Islet of Langerhans (tissue), 1 donor: Measurements from ENCODE around the gene KIF5A.
"Not testable (repeated sequence)": the region's sequence is repeated elsewhere in the genome, so short reads cannot be mapped to it uniquely, and the experiment has no call there.

Experiments
- FAIRE-seq: peaks from one replicate; lab custom pipeline; 2011; peaks lifted over from hg19 to GRCh38; lab: Jason Lieb, UNC

The KIF5A gene

DNA sequence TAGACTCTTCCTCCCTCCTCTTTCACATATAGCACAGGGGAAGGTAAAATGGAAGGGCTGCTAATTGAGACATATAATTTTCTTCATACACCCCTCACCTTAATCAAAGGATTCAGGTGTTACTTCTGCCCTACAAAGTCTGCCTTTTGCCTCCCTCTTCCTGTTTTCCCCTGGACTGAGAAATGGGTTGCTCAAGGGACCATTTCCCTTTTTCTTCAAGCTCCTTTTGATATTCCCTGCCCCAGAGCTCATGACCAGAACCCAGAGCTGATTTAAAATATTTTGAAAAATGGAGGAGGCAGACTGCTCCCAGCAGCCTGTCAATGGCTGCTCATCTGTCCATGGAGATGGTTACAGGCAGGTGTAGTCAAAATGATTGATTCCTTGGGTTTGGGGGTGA, 34.8 kb downstream of the KIF5A start:
- FAIRE-seq, result no peak

DNA sequence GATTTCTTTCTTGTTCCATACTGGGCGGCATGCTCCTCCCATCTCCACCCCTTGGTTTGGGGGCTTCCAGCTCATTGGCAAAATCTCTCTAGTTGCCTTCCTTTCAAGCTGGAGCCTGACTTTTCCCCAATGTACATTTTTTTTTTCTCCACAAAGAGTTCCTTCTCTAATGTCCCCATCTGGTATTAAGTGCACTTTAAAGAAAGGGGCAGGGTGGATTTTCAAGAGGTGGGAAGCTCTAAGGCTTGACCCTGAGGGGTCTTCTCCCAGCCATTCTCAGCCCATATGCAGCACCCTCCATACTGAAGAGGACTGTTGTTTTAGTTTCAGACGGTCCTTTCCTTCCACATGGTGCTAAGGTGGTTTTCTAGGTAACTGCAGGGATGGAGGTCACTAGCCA, 35.3 kb downstream of the KIF5A start:
- FAIRE-seq, result no peak

DNA sequence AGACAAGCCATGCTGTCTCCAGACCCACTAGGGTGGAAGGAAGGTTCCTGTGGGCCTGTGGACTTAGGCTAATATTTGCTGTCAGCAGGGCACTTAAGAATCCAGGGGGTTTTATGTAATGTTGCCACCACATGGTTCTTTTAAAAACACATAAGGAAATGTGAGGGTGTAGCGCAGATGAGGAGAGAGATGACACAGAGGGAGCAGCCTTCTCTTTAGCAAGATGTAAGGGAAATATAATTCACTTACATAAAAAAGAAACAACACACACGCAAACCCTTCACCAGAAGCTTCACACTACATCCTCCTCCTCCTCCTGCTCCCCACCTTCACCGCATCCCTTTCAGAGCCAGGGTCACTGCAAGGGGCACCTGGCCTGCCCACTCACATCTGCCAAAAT, 36.3 kb downstream of the KIF5A start:
- no peak for FAIRE-seq

DNA sequence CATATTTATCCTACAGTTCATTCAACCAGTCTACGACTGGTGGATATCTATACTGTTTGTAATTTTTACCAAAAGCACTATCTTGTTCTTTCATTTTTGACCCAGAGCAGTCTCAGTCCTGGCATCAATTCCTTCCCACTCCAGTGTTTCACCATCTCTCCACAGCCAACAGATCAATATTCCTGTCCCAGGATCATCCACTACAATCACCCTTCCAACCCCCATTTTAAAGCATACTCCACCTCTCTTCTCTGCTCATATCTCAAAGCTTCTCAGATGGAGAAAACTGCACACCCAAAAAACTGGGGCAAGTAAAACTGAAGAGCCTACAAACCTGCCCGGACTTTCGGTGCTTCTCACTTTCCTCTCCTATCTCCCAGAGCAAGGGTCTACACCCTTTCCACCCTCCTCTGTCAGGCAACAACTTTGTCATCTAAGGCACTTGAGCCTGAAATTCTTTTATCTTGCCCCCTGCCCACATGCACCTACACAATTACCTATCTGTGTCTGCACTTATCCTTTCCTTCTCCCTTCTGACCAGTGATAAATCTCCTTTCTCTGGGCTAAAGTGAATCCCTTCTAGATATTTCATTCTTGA, 37.1 kb downstream of the KIF5A start:
- no peak for FAIRE-seq

DNA sequence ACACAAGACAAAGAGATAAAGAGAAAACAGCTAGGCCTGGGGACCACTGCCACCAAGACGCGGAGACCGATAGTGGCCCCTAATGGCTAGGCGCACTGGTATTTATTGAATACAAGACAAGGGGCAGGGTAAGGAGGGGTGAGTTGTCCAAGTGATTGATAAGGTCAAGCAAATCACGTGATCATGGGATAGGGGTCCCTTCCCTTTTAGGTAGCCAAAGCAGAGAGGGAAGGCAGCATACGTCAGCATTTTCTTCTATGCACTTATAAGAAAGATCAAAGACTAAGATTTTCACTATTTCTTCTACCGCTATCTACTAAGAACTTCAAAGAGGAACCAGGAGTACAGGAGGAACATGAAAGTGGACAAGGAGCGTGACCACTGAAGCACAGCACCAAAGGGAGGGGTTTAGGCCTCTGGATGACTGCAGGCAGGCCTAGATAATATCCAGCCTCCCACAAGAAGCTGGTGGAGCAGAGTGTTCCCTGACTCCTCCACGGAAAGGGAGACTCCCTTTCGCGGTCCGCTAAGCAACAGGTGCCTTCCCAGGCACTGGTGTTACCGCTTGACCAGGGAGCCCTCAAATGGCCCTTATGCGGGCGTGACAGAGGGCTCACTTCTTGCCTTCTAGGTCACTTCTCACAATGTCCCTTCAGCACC, 39.2 kb downstream of the KIF5A start:
- FAIRE-seq, result not testable (repeated sequence)

DNA sequence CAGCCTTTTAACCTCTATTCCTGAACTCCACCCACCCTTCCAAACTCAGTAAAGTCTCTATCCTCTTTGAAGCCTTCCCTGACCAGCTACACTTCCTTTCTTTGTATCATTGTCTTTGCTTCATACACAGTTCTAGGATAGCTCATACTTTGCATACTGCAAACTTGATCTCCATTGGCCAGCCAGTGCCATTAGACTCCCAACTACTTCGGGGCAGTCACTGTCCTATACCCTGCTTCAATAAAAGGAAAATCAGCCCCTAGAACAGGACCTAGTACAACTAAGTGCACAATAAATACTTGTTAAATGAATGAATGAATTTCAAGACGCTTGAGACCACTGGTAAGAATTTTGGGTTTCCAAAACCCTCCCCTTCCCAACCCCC, 40.6 kb downstream of the KIF5A start:
- FAIRE-seq, result no peak

DNA sequence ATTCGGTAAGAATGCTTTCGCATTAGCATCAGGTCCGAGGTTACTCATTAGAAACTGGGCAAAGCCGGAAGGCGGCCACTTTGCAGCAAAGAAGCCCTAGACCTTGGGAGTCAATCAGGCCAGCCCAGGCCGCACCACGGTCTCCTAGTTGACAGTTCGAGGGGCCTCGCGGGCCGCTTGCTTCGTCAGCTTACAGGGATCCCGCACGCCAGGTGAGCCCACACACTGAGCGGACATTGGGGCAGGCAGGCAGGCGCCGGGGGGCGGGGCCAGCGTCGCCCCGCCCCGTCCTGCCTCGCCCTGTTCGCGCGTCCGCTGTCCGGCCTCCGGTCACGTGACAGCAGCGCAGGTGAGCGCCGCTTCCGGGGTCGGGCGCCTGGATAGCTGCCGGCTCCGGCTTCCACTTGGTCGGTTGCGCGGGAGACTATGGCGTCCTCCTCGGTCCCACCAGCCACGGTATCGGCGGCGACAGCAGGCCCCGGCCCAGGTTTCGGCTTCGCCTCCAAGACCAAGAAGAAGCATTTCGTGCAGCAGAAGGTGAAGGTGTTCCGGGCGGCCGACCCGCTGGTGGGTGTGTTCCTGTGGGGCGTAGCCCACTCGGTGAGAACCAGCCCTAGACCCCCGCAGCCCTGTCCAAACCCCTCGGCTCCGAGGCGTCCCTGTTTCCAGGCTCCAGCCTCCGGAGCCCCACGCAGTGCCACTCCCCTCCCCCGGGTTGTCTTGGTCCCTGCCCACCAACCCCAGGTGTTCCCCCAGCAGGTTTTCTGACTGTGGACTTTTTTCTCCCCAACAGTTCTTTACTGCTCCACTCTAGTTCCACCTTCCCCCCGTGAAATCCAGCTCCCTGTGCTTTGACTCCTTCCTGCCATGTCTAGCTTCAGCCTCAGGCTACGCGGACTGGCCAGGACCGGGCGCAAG, 41.3 kb downstream of the KIF5A start, which contains the start of gene PIP4K2C:
TSS of gene PIP4K2C (plus strand) at position 329 of the 918 bp plus-strand sequence. CDS start at position 427, 98 bp downstream.
- no peak for FAIRE-seq

DNA sequence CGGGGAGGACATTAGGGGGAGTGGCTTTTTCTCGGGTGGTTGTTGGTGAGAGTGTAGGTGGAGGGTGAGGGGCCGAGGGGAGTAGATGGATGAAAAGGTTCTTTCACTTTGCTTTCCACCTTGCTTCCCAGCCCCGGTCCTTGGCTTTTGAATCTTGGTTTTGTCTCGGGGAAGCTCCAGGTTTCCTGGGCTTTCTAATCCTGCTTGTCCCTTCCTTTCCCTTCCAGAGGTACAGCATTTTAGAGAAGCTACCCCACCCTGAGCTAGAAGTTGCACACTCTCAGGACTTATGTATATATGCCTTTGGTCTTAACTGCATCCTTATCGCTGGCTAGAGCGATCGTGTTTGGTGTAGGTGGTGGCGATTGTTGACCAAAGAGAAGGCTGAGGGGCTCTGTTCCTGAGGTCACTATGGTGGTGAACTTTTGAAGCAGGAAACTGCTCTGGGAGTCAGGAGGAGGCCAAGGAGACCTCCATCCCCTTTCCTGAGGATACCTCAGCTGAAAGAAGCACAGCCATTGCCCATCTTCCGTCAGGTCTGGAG, 42.0 kb downstream of the KIF5A start:
- FAIRE-seq, result no peak

DNA sequence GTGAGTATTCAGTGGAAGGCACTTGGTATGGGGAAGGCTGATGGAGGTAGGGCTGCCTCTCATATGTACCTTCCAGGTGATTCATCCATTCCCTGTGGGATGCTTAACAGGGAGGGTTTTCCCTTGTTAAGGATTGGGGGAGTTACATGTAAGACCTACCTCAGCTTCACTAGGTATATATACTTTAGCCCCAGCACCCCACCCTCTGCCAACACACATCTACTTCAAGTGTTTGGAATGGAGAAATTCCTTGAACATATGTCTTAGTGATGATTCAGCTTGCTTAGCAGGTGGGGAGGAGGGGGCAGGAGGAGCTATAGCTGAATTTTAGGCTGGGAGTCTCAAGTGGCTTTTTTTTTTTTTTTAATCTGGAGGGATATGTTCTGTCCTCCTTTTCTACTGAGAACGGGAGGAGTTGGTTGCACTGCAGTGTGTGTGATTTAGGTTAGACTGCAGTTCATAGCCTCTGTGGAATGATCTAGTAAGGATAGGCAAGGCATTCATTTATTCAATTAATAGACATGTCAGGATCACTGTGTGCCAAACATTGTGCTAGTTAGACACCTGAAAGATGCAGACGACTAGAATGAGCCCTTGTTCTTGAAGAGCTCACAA, 42.8 kb downstream of the KIF5A start:
- FAIRE-seq, result no peak

DNA sequence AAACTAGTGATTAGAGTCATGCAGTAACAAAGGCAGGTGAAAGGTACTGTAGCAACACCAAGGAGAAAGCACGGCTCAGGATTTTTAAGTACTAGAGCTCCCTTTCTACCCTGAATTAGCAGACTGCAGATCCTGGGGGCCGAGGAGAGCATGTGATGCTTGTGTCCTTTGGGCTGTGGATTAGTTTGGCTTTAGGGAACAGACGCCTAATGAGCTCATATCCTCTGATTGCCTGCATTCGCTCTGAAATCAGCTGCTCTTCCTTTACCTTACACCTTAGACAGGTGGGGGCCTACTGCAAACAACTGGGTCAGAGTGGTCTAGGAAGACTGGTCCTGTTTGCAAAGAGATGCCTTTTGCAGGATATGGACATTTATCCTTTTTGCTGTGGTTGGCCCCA, 43.3 kb downstream of the KIF5A start:
- FAIRE-seq, result no peak

DNA sequence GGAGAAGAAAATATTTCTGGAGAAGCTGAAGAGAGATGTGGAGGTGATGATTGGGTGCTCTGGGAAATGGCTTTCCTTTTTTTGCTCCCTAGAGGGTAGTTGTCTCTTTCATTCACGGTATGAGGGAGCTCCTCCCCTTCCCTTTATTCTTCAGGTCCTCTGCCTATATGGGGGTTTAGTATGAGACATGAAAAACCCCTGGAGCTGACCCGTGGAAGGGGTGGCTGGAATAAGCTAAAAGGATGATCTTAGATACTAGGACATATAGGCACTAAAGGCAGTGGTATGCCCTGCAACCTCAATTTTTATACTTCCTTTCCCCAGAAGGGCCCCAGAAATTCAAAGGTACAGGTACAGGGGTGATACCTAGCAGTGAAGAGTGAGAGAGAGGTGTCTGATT, 50.6 kb downstream of the KIF5A start:
- FAIRE-seq, result no peak

DNA sequence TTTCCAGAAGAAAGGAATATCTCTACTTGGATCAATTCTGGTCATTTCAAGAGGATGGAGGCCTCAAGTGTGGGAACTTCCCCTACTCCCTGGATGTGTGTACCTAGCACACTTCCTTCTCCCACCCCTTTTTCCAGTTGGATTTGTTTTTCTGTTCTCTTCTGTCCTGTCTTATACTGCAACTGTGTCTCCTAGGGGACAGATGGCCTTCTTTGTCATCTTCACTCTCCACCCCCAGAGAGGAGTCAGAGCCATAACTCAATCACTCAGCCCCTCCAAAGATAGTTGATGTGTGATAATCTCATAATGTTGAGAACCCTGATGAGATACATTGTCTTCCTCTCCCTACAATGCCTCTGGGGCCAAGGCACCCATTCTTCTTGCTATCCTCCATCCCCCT, 52.7 kb downstream of the KIF5A start:
- no peak for FAIRE-seq

DNA sequence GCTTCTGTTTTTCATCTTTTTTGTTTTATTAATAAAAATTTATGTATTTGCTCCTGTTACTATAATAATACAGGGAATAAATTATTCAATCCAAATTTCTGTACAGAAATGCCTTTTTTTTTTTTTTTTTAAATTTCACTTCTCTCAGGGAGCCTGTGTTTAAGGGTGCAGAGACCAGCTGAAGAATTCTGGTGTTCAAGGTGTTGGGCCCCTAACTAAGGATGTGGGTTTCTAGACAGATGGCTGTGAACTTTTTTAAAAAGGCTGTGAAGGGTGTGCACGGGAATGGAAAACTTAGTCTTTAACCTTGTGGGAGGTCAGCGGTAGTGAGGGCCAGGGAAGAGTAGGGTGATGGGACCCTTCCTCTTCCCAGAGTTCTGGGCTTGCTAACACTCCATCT, 53.5 kb downstream of the KIF5A start:
- no peak for FAIRE-seq

DNA sequence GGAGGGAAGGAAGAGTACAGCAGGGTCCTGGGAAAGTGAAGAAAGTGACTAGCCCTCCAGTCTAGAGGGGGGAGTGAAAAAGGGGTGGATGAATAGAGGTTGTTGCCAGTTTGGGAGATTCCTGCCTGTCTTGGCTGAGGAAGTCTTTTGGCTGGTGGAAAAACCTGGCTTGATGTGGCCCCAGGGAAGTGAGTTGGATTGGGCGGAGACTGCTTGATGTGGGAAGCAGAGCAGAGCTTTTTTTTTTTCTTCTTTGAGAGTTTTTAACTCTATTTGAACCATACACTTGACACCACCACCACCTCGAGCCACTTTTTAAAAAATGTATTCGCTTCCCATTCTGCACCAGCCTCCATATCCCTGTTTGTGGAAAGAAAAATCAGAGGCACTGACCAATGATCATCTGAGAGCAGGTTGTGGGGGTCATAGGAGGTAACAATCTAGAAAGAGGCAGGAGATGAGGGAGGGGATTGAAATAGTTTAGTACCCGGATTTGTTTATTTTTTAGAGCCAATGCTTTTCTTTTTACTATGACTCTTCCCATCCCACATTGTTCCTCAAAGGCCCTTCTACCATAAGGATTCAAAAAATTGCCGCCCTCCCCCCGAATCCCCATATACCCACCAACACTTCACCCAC, 54.1 kb downstream of the KIF5A start:
- no peak for FAIRE-seq

DNA sequence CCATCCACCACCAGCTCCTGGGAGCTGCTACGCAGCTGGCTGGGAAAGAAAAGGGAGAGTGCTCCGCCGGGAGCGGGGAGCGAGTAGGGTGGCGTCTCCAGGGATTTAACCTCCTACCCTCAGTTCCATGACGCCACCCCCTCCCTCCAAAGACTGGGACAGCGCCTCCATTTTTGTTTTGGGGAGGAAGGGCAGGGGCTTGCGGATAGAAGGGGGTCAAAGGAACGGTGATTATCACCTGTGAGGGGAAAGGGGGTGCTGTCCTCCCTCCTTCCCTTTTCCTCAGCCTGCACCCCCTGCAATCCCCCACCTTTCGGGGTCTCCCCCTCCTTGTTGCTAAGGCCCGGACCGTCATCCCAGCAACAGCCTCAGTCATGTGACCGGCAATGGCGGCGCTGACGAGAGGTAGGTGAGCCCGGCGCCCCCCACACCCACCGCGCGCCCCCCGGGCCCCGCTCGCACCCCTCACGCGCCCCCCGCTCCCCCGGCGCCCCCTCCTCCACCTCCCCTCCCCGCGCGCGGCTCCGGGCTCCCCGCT, 54.7 kb downstream of the KIF5A start, which contains the start of gene DTX3:
TSS of gene DTX3 (plus strand) at position 371 of the 538 bp plus-strand sequence. CDS start 1,694 bp downstream, outside the sequence.
- no peak for FAIRE-seq

DNA sequence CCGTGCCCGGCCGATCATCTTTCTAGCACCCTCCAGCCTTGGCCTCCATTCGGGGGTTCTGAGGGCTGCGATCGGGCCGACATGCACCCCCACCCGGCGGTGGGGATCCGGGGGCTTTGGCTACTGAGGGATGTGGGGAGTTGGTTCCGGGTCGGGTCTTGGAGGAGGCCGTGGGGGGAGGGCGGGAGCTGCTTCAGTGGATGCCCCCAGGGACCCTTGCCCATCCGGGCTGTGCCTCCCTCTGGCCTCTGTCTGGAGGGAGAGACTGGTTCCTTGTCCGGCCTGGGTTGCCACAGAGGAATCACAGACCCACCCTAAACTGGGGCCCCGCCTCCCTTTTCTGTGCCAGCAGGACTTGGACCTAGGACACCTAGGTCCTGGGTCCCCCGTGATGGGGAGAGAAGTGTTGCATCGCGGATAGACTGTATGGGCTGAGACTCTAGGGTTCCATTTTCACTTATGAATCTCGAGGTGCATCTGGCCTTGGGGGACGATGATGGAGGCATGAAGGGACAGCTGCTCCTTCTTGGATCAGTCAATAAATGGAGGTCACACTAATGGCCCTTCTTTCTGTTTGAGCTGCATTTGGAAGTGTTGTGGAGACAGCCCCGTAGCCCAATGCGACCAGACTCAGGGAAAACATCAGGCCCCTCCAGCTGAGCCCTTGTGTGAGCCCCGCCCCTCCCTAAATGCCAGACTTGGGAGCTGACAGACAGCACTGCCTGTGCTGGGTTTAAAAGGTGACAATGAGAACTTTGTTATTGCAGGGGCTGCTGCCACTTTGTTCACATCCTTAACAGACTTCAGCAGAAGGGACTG, 55.4 kb downstream of the KIF5A start:
- FAIRE-seq, result no peak

DNA sequence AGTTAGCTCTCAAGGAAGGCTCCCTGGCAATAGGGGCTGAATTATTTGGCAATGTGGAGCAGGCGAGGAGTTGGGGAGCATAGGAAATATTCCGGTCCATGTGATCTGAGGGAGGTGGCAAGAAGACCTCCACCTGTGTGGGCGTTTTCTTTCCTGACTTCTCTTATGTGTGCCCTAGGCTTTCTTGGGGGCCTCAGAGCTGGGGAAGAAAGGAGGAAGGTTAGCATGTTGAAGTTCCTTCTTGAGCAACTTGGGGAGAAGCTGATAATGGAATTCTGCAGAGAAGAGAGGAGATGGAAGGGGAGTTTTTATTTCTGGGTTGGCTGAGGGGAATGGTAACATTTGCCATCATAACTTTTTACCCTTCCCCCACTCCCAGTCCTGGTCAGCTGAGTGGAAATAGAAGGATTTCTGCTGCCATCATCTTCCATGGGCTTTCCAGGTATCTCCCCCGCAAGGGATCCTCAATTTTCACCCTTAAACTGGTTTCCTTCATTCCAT, 56.0 kb downstream of the KIF5A start:
- FAIRE-seq, result no peak

DNA sequence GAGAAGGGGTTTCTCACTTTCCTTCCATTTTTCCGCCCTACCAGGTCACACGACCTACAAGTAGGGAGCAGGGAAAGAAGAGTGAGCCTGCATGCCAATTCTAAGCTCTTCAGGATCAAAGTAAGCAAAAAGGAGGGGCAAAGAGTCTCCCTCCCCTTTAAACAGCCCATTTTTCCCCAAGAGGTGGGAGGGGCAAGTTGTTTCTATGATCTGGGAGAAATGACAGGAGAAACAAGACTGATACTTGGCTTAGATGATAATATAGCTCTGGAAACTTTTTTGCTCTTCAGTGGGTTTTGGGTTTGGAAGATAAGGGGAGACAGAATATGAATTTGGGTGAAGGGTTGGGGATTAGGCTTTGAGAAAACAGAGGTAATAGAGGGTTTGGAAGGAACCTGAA, 56.6 kb downstream of the KIF5A start:
- FAIRE-seq, result no peak

DNA sequence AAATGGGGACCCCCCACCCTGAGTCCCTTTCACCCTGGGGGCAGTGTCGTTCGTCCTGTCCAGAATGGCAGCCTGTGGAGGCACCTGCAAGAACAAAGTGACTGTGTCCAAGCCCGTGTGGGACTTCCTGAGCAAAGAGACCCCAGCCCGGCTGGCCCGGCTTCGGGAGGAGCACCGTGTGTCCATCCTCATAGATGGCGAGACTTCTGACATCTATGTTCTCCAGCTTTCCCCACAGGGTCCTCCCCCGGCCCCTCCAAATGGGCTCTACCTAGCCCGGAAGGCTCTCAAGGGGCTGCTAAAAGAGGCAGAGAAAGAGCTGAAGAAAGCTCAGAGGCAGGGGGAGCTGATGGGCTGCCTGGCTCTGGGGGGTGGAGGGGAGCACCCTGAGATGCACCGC, 57.0 kb downstream of the KIF5A start:
- no peak for FAIRE-seq

DNA sequence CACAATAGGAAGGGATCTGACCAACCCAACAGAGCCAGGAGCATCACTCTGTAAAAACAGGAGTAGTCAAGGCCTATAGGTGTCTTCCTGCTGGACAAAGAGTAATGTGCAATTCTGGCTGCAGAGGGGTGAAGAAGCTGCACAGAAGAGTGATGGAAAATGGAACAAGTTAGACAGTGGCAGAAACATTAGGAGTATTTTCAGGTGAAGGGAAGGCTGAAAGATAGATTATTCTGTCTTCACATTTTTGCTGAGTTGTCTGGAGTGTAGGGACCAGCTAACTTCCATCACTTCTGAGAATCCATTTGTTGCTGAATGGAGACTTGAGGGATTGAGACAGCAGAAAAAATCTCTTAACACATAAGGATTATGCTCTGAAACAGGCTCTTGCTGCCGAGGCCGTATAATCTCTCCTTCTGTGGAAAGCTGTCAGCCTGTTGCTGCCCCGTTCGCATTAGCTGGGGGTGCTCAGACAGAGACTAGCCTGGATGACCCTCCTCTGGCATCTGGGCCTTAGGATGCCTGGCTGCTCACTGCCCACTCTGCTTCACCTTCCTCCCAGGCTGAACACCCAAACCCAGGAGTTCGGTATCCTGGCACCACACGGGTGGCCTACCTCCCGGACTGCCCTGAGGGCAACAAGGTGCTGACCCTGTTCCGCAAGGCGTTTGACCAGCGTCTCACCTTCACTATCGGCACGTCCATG, 58.3 kb downstream of the KIF5A start:
- FAIRE-seq, result no peak
